HG02884 (cell line): ENCODE measurements around the gene DEPDC4.
"Not testable (repeated sequence)": the region's sequence is repeated elsewhere in the genome, so short reads cannot be mapped to it uniquely, and the experiment has no call there.

Experiments used
- ATAC-seq: cut with Tn5 transposase; IDR thresholded peaks from one replicate; pipeline ENCODE4 v1.9.1; 2021; ENCODE audit warnings: mild to moderate bottlenecking, moderate library complexity; ENCODE audit not compliant: unreplicated experiment

The DEPDC4 gene

GRCh38 chr12:100265107-100265506 lies 1.8 kb downstream of the DEPDC4 start:
- ATAC-seq, result not testable (repeated sequence)

GRCh38 chr12:100263131-100263530 lies 3.7 kb downstream of the DEPDC4 start:
- no peak for ATAC-seq

GRCh38 chr12:100258127-100258526 lies 8.8 kb downstream of the DEPDC4 start:
- ATAC-seq, result no peak

GRCh38 chr12:100254876-100255275 lies 12.0 kb downstream of the DEPDC4 start:
- no peak for ATAC-seq

- ATAC-seq, result no peak
Measured at GRCh38 chr12:100253437-100253836, 13.4 kb downstream of the DEPDC4 start.

- ATAC-seq, result no peak
Measured at GRCh38 chr12:100251917-100252316, 15.0 kb downstream of the DEPDC4 start.

- ATAC-seq, result no peak
Measured at GRCh38 chr12:100249941-100250340, 16.9 kb downstream of the DEPDC4 start.

GRCh38 chr12:100248886-100249285 lies 18.0 kb downstream of the DEPDC4 start:
- no peak for ATAC-seq

GRCh38 chr12:100247765-100248164 lies 19.1 kb downstream of the DEPDC4 start:
- no peak for ATAC-seq

GRCh38 chr12:100243137-100243536 lies 23.7 kb downstream of the DEPDC4 start:
- no peak for ATAC-seq

GRCh38 chr12:100239589-100239988 lies 27.3 kb downstream of the DEPDC4 start:
- no peak for ATAC-seq

GRCh38 chr12:100238801-100239200 lies 28.1 kb downstream of the DEPDC4 start:
- no peak for ATAC-seq

GRCh38 chr12:100234591-100235304 lies 32.1 kb downstream of the DEPDC4 start:
- ATAC-seq, result peak; percentile 55

- no peak for ATAC-seq
Measured at GRCh38 chr12:100234166-100234565, 32.7 kb downstream of the DEPDC4 start.

GRCh38 chr12:100231873-100232272 lies 35.0 kb downstream of the DEPDC4 start:
- ATAC-seq, result not testable (repeated sequence)

GRCh38 chr12:100229876-100230275 lies 37.0 kb downstream of the DEPDC4 start:
- no peak for ATAC-seq

- ATAC-seq, result no peak
Measured at GRCh38 chr12:100229036-100229635, 37.7 kb downstream of the DEPDC4 start.

GRCh38 chr12:100225491-100225890 lies 41.4 kb downstream of the DEPDC4 start:
- no peak for ATAC-seq

GRCh38 chr12:100222173-100222572 lies 44.7 kb downstream of the DEPDC4 start:
- not testable (repeated sequence) for ATAC-seq

- ATAC-seq, result no peak
Measured at GRCh38 chr12:100221523-100221922, 45.4 kb downstream of the DEPDC4 start.

- ATAC-seq, result no peak
Measured at GRCh38 chr12:100219328-100220109, 47.4 kb downstream of the DEPDC4 start.

- no peak for ATAC-seq
Measured at GRCh38 chr12:100216337-100216736, 50.5 kb downstream of the DEPDC4 start.
